DOHH2 (cell line): Measurements from ENCODE around the gene B3GNT8.

ENCODE experiments used
- CTCF ChIP-seq: fragments of 200-600 bp; sonication (generic); IDR thresholded peaks from one replicate; pipeline ENCODE4 v1.5.1; 2014; ENCODE audit warnings: antibody characterized with exemption, mild to moderate bottlenecking, low read depth, low read length; ENCODE audit not compliant: poor library complexity, severe bottlenecking
- EZH2phosphoT487 ChIP-seq: fragments of 200-600 bp; sonication (generic); IDR thresholded peaks from 2 replicates; pipeline ENCODE4 v1.6.1; 2017; ENCODE audit warnings: borderline replicate concordance, mild to moderate bottlenecking, antibody characterized with exemption, low read length, moderate library complexity, mixed read lengths

GRCh38 chr19:41397086-41398049 lies 29.8 kb downstream of the B3GNT8 start, which contains the start of the genes BCKDHA and EXOSC5:
- TF ChIP-seq CTCF: no peak
- TF ChIP-seq EZH2phosphoT487: no peak
